AG04450 (cell line): ENCODE results near the gene CBX6. TPM values are rescaled to one million over a fixed set of nuclear protein-coding genes. Genes with fewer than 3 reads are reported as not detected.

ENCODE experiments used
- CTCF ChIA-PET: fragments of 300-600, 350-600 bp; formaldehyde crosslinking; extraction: SDS; loops from one replicate; lab custom pipeline; 2022; ENCODE audit warnings: antibody characterized with exemption, inconsistent platforms; lab: Charles Lee
- POLR2A ChIA-PET: fragments of 350-600 bp; formaldehyde crosslinking; extraction: SDS; loops from one replicate; lab custom pipeline; 2021; ENCODE audit warnings: antibody characterized with exemption, inconsistent platforms; lab: Yijun Ruan, JAX
- DNase-seq: peaks from one replicate; pipeline ENCODE4 v3.0.0-alpha.2; 2011; ENCODE audit warnings: low read depth, low spot score
- H3K27ac ChIP-seq: one replicate; pipeline ENCODE4 v1.5.1; 2012; ENCODE audit warnings: low read depth, low read length, control low read depth
- H3K27me3 ChIP-seq: one replicate; pipeline ENCODE4 v1.6.0; 2012; ENCODE audit warnings: low read length; ENCODE audit not compliant: control insufficient read depth, insufficient read depth
- H3K4me3 ChIP-seq: 2 replicates; pipeline ENCODE4 v1.5.1; 2011; ENCODE audit warnings: mild to moderate bottlenecking, low read depth, low read length, control low read depth
- H3K9me3 ChIP-seq: 2 replicates; pipeline ENCODE4 v1.5.1; 2012; ENCODE audit warnings: low read length; ENCODE audit not compliant: control insufficient read depth, insufficient read depth
- CTCF ChIP-seq: IDR thresholded peaks from 2 replicates; pipeline ENCODE4 v1.5.1; 2011; ENCODE audit warnings: low read depth, low read length, control low read depth, inconsistent platforms
- polyA plus RNA-seq: library from polyadenylated mRNA; depleted of rRNA; stranded (reverse); fragments of >200 nt; gene quantifications from 2 replicates; pipeline ENCODE4 v1.2.3, GENCODE V29; 2011

Gene CBX6
- polyA plus RNA-seq, 1 experiment: 14.7 TPM

DNA sequence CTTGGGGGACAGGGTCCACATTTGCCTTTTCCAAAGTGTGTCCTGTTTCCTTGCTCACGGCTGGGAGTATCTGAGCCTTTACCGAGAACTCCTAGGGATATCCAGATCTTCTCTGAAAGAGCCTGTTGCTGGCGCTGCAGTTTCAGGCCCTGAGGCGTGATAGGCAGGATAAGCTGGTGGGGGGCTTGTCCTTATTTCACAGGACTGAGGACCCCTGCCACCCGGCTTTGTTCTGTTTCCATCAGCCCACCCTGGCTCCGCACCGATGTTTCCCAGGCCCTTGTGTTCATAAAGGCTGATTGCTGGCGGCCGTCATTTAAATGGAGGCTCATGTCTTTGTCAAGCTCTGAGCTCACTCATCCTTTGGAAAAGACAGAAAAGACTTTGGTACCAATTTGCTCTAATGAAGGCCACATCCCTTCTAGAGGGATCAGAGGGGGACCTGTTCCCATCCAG, 18.8 kb downstream of the CBX6 start:
- no peak for DNase-seq
- Histone ChIP-seq H3K4me3 (no peak overlapping the region), H3K27me3 (peaks cover 14% of the 10 kb centered on the region), H3K27ac (peak overlapping the region; percentile 21), H3K9me3 (no peaks in the 10 kb centered on the region)
- TF ChIP-seq CTCF: no peak
- CTCF ChIA-PET: interaction anchor here (1.0 to 2.4 kb wide), 4 partner anchors 9 to 87 kb away, joined by 3 to 11 read pairs (median 6); no protein-coding TSS in a partner anchor
- POLR2A ChIA-PET: no interaction called here

DNA sequence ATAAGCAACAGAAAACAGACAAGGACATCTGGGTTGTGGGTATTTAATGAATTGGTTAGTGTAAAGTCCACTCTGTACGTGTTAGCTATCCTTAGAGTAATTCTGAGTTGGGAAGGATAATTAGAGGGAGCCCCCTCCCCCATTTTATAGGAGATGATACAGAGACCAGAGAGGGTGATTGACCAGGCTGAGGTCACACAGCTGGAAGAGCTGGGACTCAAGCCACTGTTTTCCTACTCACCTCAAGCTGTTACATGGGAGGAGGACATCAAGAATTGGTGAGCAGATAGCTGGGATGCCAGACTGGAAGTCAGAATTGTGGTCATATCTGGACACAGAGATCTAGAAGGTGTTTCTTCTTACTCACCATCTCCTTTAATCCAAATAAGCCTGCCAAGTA, 19.5 kb downstream of the CBX6 start:
- no peak for TF ChIP-seq CTCF
- no peak for DNase-seq
- ChIA-PET POLR2A (no interaction called here), CTCF (interaction anchor here (1.0 to 2.4 kb wide), 4 partner anchors 9 to 86 kb away, joined by 3 to 13 read pairs (median 7); no protein-coding TSS in a partner anchor)
- Histone ChIP-seq H3K4me3 (no peak overlapping the region), H3K9me3 (no peaks in the 10 kb centered on the region), H3K27ac (no peak overlapping the region), H3K27me3 (peaks cover 20% of the 10 kb centered on the region)

DNA sequence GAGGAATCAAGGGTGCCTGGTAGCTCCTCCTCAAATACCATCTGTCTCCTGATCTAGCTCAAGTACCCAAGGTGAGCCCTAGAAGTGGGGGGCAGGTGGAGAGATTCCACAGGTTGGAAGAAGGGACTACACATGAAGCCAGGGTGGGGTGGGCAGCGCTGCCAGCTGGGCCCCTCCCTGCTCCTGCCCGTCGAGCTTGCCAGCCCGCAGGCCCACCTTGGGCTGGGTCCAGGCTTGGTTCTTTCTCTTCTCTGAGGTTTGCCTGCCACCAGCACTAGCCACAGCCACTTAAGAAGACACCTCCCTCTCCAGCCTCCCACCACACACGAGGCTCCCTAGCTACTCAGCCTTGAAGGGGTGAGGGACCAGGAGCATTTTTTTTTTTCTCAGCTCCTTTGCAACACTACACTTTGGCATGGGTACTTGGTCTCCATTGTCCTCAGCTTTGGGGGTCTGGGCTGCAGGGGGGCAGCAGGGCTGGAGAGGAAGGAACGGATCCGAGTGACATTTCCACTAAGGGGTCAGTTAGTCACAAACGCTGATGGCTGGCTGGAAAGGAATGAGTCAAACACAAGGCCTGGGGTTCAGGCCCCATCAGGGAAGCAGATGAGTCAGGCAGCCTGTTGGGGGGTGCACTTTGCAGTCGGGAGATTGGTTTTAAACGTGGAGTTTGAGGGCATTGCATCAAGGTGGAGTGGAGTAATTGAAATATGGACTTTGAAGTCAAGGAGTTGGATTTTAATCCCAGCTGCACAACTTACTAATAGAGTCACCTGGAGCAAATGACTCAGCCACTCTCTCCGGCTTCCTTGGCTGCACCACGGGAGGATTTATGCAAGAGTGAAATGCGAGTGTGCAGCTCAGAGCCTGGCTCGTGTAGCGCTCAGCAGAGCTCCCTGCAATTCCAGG, 20.8 kb downstream of the CBX6 start:
- TF ChIP-seq CTCF: no peak
- Histone ChIP-seq H3K27me3 (peaks cover 15% of the 10 kb centered on the region), H3K4me3 (no peak overlapping the region), H3K27ac (peak overlapping the region; percentile 11), H3K9me3 (no peaks in the 10 kb centered on the region)
- ChIA-PET POLR2A (interaction anchor here (0.8 kb wide), 1 partner anchor 8 kb away, joined by 4 read pairs; no protein-coding TSS in a partner anchor), CTCF (interaction anchor here (1.3 to 2.4 kb wide), 2 partner anchors 19 to 82 kb away, joined by 6 to 13 read pairs; no protein-coding TSS in a partner anchor)
- peak; percentile 20 for DNase-seq

DNA sequence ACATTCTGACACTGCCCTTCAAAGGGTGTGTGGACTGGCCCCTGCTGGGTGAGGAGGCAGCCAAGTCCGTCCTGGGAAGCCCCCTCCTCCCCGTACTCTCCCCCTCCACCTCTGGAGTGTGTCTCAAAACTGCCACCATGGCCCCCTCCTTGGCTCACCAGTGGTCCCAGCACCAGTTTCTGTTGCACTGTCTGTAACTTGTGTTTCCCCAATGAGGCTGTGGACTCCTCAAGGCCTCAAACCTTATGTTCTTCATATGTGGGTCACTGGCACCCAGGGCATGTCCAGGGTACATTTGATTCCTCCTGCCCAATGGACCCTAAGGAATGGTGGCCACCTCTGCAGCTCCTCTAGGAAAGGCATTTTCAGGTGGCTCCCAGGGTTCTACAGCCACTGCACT, 21.6 kb downstream of the CBX6 start:
- TF ChIP-seq CTCF: no peak
- ChIA-PET CTCF (interaction anchor here (2.4 kb wide), 1 partner anchor 19 kb away, joined by 13 read pairs; no protein-coding TSS in a partner anchor), POLR2A (no interaction called here)
- Histone ChIP-seq H3K4me3 (no peak overlapping the region), H3K27ac (peak overlapping the region; percentile 11), H3K27me3 (peaks cover 15% of the 10 kb centered on the region), H3K9me3 (no peaks in the 10 kb centered on the region)
- DNase-seq: no peak

DNA sequence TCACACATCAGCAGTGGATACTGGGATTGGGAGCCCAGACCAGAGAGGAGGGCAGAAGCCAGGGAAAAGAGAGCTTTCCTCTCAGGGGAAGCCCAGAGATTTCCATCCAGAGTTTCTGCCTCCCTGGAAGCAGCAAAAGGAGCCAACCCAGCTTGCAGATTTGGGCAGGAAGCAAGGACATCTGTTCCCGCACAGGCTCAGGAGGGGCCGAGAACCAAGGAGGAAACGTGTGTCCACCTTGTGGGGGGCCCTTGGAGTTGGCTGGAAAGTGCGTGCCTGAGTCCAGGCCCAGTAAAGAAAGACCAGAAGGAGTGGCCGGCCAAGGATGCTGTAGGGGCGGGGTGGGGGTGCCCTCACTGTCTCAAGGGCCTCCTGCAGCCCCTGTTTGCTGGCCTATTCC, 22.2 kb downstream of the CBX6 start:
- Histone ChIP-seq H3K27me3 (peaks cover 15% of the 10 kb centered on the region), H3K9me3 (no peaks in the 10 kb centered on the region), H3K27ac (no peak overlapping the region), H3K4me3 (no peak overlapping the region)
- POLR2A ChIA-PET: no interaction called here
- DNase-seq: no peak
- CTCF ChIA-PET: interaction anchor here (1.1 kb wide), 1 partner anchor 20 kb away, joined by 3 read pairs; no protein-coding TSS in a partner anchor
- TF ChIP-seq CTCF: no peak
